Measurements from ENCODE around the gene RNF182. TPM values are rescaled to one million over a fixed set of nuclear protein-coding genes. Genes with fewer than 3 reads are reported as not detected.

RNF182 gene
- total RNA-seq, 5 donors from 2014 or later (not counting 1 experiment from before 2014, with no cell fraction given) = 0.16 to 0.49 (median 0.18) TPM; not detected in 2

GRCh38 chr6:13980534-13980933 lies 55.8 kb downstream of the RNF182 start:
- Mint-ChIP-seq H3K27ac (no peak overlapping the region), H3K4me3 (no peak overlapping the region), H3K27me3 (peaks cover 33 to 34% of the 10 kb centered on the region in 2 donors), H3K36me3 (no peaks in the 10 kb centered on the region), H3K9me3 (no peaks in the 10 kb centered on the region), H3K4me1 (no peaks in the 10 kb centered on the region)
- no peaks in the 10 kb centered on the region for H3K9me3 ChIP-seq
- H3K27me3 ChIP-seq (replicated peaks in 1 of 2; ENCODE audit: control insufficient read depth in 2 of 2, extremely low read depth in 1 of 2, insufficient read depth in 2 of 2, low read length in 1 of 2) = peaks cover 0 to 9% of the 10 kb centered on the region in 2 experiments
- DNase-seq (no peak), ATAC-seq (replicated peaks in 1 of 4) (no peak)
- 92% methylated on average over 3 of the region's 4 CpGs for WGBS (ENCODE audit: insufficient coverage)
- ChIA-PET POLR2A (no interaction called here), CTCF (no interaction called here)
- H3K36me3 ChIP-seq (ENCODE audit: control insufficient read depth in 2 of 2, extremely low read depth in 1 of 2, insufficient read depth in 1 of 2, low read length in 1 of 2) = no peaks in the 10 kb centered on the region
- no peak overlapping the region for H3K27ac ChIP-seq (ENCODE audit: low read length)
- H3K4me3 ChIP-seq (ENCODE audit: control insufficient read depth in 1 of 2, extremely low read depth in 1 of 2, low read length in 1 of 2) = no peak overlapping the region
- H3K4me1 ChIP-seq (ENCODE audit: control insufficient read depth in 1 of 2, extremely low read depth in 1 of 2, insufficient read depth in 2 of 2, low read length in 2 of 2) = no peaks in the 10 kb centered on the region

GRCh38 chr6:13985663-13986325 lies 61.0 kb downstream of the RNF182 start:
- no peak overlapping the region for H3K27ac Mint-ChIP-seq
- no peak for DNase-seq
- POLR2A ChIA-PET = no interaction called here
- Histone ChIP-seq H3K4me3 (ENCODE audit: control insufficient read depth in 1 of 2, extremely low read depth in 1 of 2, low read length in 1 of 2) (no peak overlapping the region), H3K36me3 (ENCODE audit: control insufficient read depth in 2 of 2, extremely low read depth in 1 of 2, insufficient read depth in 1 of 2, low read length in 1 of 2) (no peaks in the 10 kb centered on the region), H3K4me1 (ENCODE audit: control insufficient read depth in 1 of 2, extremely low read depth in 1 of 2, insufficient read depth in 2 of 2, low read length in 2 of 2) (no peaks in the 10 kb centered on the region), H3K27me3 (replicated peaks in 1 of 2; ENCODE audit: control insufficient read depth in 2 of 2, extremely low read depth in 1 of 2, insufficient read depth in 2 of 2, low read length in 1 of 2) (peaks cover 0 to 6% of the 10 kb centered on the region in 2 experiments), H3K9me3 (no peaks in the 10 kb centered on the region), H3K27ac (ENCODE audit: low read length) (no peak overlapping the region)
- CTCF ChIA-PET = no interaction called here
- H3K9me3 Mint-ChIP-seq = no peaks in the 10 kb centered on the region
- peaks cover 42 to 54% of the 10 kb centered on the region in 2 donors for H3K27me3 Mint-ChIP-seq
- WGBS (ENCODE audit: insufficient coverage) = no CpG with 5 or more reads among the region's 4 CpGs
- no peaks in the 10 kb centered on the region for H3K36me3 Mint-ChIP-seq
- H3K4me1 Mint-ChIP-seq = no peaks in the 10 kb centered on the region
- H3K4me3 Mint-ChIP-seq = no peak overlapping the region
- no peak for ATAC-seq (replicated peaks in 1 of 4)

GRCh38 chr6:13986700-13987399 lies 62.1 kb downstream of the RNF182 start:
- WGBS (ENCODE audit: insufficient coverage) = no CpG with 5 or more reads among the region's 4 CpGs
- peaks cover 41 to 54% of the 10 kb centered on the region in 2 donors for H3K27me3 Mint-ChIP-seq
- H3K27me3 ChIP-seq (replicated peaks in 1 of 2; ENCODE audit: control insufficient read depth in 2 of 2, extremely low read depth in 1 of 2, insufficient read depth in 2 of 2, low read length in 1 of 2) = peaks cover 0 to 6% of the 10 kb centered on the region in 2 experiments

GRCh38 chr6:13987400-13987865 lies 62.7 kb downstream of the RNF182 start:
- WGBS (ENCODE audit: insufficient coverage) = 77% methylated on average over 5 of the region's 11 CpGs
- Mint-ChIP-seq H3K36me3 (no peaks in the 10 kb centered on the region), H3K27me3 (peaks cover 35 to 50% of the 10 kb centered on the region in 2 donors), H3K4me3 (no peak overlapping the region), H3K4me1 (no peaks in the 10 kb centered on the region), H3K27ac (no peak overlapping the region), H3K9me3 (no peaks in the 10 kb centered on the region)
- H3K27ac ChIP-seq (ENCODE audit: low read length) = no peak overlapping the region
- H3K4me3 ChIP-seq (ENCODE audit: control insufficient read depth in 1 of 2, extremely low read depth in 1 of 2, low read length in 1 of 2) = no peak overlapping the region
- H3K27me3 ChIP-seq (replicated peaks in 1 of 2; ENCODE audit: control insufficient read depth in 2 of 2, extremely low read depth in 1 of 2, insufficient read depth in 2 of 2, low read length in 1 of 2) = peaks cover 0 to 5% of the 10 kb centered on the region in 2 experiments
- DNase-seq (no peak), ATAC-seq (replicated peaks in 1 of 4) (no peak)
- no peaks in the 10 kb centered on the region for H3K9me3 ChIP-seq
- no peaks in the 10 kb centered on the region for H3K4me1 ChIP-seq (ENCODE audit: control insufficient read depth in 1 of 2, extremely low read depth in 1 of 2, insufficient read depth in 2 of 2, low read length in 2 of 2)
- no peaks in the 10 kb centered on the region for H3K36me3 ChIP-seq (ENCODE audit: control insufficient read depth in 2 of 2, extremely low read depth in 1 of 2, insufficient read depth in 1 of 2, low read length in 1 of 2)
- CTCF ChIA-PET = no interaction called here
- POLR2A ChIA-PET = no interaction called here

More at GRCh38 chr6:13986700-13987399, 62.1 kb downstream of the RNF182 start:
- Histone ChIP-seq H3K4me3 (ENCODE audit: control insufficient read depth in 1 of 2, extremely low read depth in 1 of 2, low read length in 1 of 2) (no peak overlapping the region), H3K4me1 (ENCODE audit: control insufficient read depth in 1 of 2, extremely low read depth in 1 of 2, insufficient read depth in 2 of 2, low read length in 2 of 2) (no peaks in the 10 kb centered on the region), H3K36me3 (ENCODE audit: control insufficient read depth in 2 of 2, extremely low read depth in 1 of 2, insufficient read depth in 1 of 2, low read length in 1 of 2) (no peaks in the 10 kb centered on the region), H3K27ac (ENCODE audit: low read length) (no peak overlapping the region), H3K9me3 (no peaks in the 10 kb centered on the region)
- no peak overlapping the region for H3K27ac Mint-ChIP-seq
- DNase-seq (no peak), ATAC-seq (replicated peaks in 1 of 4) (no peak)
- no peaks in the 10 kb centered on the region for H3K36me3 Mint-ChIP-seq
- ChIA-PET CTCF (no interaction called here), POLR2A (interaction anchor here in 1 of 2 donors (0.6 kb wide), 1 partner anchor 25 kb away, joined by 3 read pairs; no protein-coding TSS in a partner anchor)
- no peaks in the 10 kb centered on the region for H3K9me3 Mint-ChIP-seq
- no peaks in the 10 kb centered on the region for H3K4me1 Mint-ChIP-seq
- no peak overlapping the region for H3K4me3 Mint-ChIP-seq

- Histone ChIP-seq H3K4me1 (ENCODE audit: control insufficient read depth in 1 of 2, extremely low read depth in 1 of 2, insufficient read depth in 2 of 2, low read length in 2 of 2) (no peaks in the 10 kb centered on the region), H3K27ac (ENCODE audit: low read length) (no peak overlapping the region), H3K27me3 (replicated peaks in 1 of 2; ENCODE audit: control insufficient read depth in 2 of 2, extremely low read depth in 1 of 2, insufficient read depth in 2 of 2, low read length in 1 of 2) (peaks cover 0 to 4% of the 10 kb centered on the region in 2 experiments), H3K4me3 (ENCODE audit: control insufficient read depth in 1 of 2, extremely low read depth in 1 of 2, low read length in 1 of 2) (no peak overlapping the region), H3K36me3 (ENCODE audit: control insufficient read depth in 2 of 2, extremely low read depth in 1 of 2, insufficient read depth in 1 of 2, low read length in 1 of 2) (no peaks in the 10 kb centered on the region), H3K9me3 (no peaks in the 10 kb centered on the region)
- POLR2A ChIA-PET = no interaction called here
- H3K4me3 Mint-ChIP-seq = no peak overlapping the region
- DNase-seq (no peak), ATAC-seq (replicated peaks in 1 of 4) (no peak)
- H3K27ac Mint-ChIP-seq = no peak overlapping the region
- H3K9me3 Mint-ChIP-seq = no peaks in the 10 kb centered on the region
- 57% methylated on average over 2 of the region's 5 CpGs for WGBS (ENCODE audit: insufficient coverage)
- no peaks in the 10 kb centered on the region for H3K4me1 Mint-ChIP-seq
- CTCF ChIA-PET = no interaction called here
- no peaks in the 10 kb centered on the region for H3K36me3 Mint-ChIP-seq
- H3K27me3 Mint-ChIP-seq = peaks cover 34 to 48% of the 10 kb centered on the region in 2 donors
Measured at GRCh38 chr6:13988049-13988738, 63.4 kb downstream of the RNF182 start.

- WGBS (ENCODE audit: insufficient coverage) = no CpG with 5 or more reads among the region's 2 CpGs
- ChIA-PET CTCF (no interaction called here), POLR2A (no interaction called here)
- Mint-ChIP-seq H3K4me1 (no peaks in the 10 kb centered on the region), H3K27ac (no peak overlapping the region), H3K36me3 (no peaks in the 10 kb centered on the region), H3K9me3 (no peaks in the 10 kb centered on the region), H3K27me3 (peaks cover 35 to 46% of the 10 kb centered on the region in 2 donors), H3K4me3 (no peak overlapping the region)
- ATAC-seq (replicated peaks in 1 of 4) (no peak), DNase-seq (no peak)
- H3K27ac ChIP-seq (ENCODE audit: low read length) = no peak overlapping the region
- no peaks in the 10 kb centered on the region for H3K9me3 ChIP-seq
- H3K4me1 ChIP-seq (ENCODE audit: control insufficient read depth in 1 of 2, extremely low read depth in 1 of 2, insufficient read depth in 2 of 2, low read length in 2 of 2) = no peaks in the 10 kb centered on the region
- peaks cover 0 to 4% of the 10 kb centered on the region in 2 experiments for H3K27me3 ChIP-seq (replicated peaks in 1 of 2; ENCODE audit: control insufficient read depth in 2 of 2, extremely low read depth in 1 of 2, insufficient read depth in 2 of 2, low read length in 1 of 2)
- H3K36me3 ChIP-seq (ENCODE audit: control insufficient read depth in 2 of 2, extremely low read depth in 1 of 2, insufficient read depth in 1 of 2, low read length in 1 of 2) = no peaks in the 10 kb centered on the region
- no peak overlapping the region for H3K4me3 ChIP-seq (ENCODE audit: control insufficient read depth in 1 of 2, extremely low read depth in 1 of 2, low read length in 1 of 2)
Measured at GRCh38 chr6:13988908-13989307, 64.2 kb downstream of the RNF182 start.

All from T-cell (primary cell).